Uterus (tissue), 2 donors: ENCODE data around the gene ATP13A2.

ENCODE experiments used
- CTCF ChIP-seq, 4 experiments: fragments of 200-600 bp in 2 of 4; fragments of 450-650 bp in 2 of 4; sonication (generic) in 2 of 4; IDR thresholded peaks; one replicate each; pipeline ENCODE4 v1.5.1; 2016 to 2019; ENCODE audit warnings: antibody characterized with exemption in 4 of 4, mild to moderate bottlenecking in 2 of 4, moderate library complexity in 1 of 4
- POLR2A ChIP-seq, 2 donors: fragments of 450-650 bp; IDR thresholded peaks; one replicate each; pipeline ENCODE4 v1.6.1; 2016; ENCODE audit warnings: antibody characterized with exemption in 2 of 2, mild to moderate bottlenecking in 1 of 2, moderate library complexity in 1 of 2

- TF ChIP-seq CTCF (IDR thresholded peaks at IDR 0.05) = no peak
- no peak for TF ChIP-seq POLR2A (IDR thresholded peaks at IDR 0.05)
Measured at GRCh38 chr1:16981269-16981849, 30.4 kb downstream of the ATP13A2 start.
